Testis (tissue), 3 donors: ENCODE results near the gene MAST4. TPM values are rescaled to one million over a fixed set of nuclear protein-coding genes. Genes with fewer than 3 reads are reported as not detected.

Source experiments
- DNase-seq: peaks from one replicate; pipeline ENCODE4 v3.0.0-alpha.2; 2019
- H3K27ac ChIP-seq, 2 donors: fragments of 200-600 bp; sonication (generic); one replicate each; pipeline ENCODE4 v1.5.1; 2019
- H3K27me3 ChIP-seq: fragments of 200-600 bp; sonication (generic); one replicate; pipeline ENCODE4 v1.5.1; 2019
- H3K36me3 ChIP-seq: fragments of 200-600 bp; sonication (generic); one replicate; pipeline ENCODE4 v1.5.1; 2017; ENCODE audit warnings: low read depth; ENCODE audit errors: missing control alignments
- H3K4me1 ChIP-seq: fragments of 200-600 bp; sonication (generic); one replicate; pipeline ENCODE4 v1.5.1; 2019
- H3K4me3 ChIP-seq, 2 donors: fragments of 200-600 bp; sonication (generic); one replicate each; pipeline ENCODE4 v1.5.1; 2017 to 2019
- H3K9me3 ChIP-seq: fragments of 200-600 bp; sonication (generic); one replicate; pipeline ENCODE4 v1.5.1; 2017
- POLR2A ChIP-seq: fragments of 450-650 bp; IDR thresholded peaks from one replicate; pipeline ENCODE4 v1.6.1; 2017; ENCODE audit warnings: antibody characterized with exemption, mild to moderate bottlenecking, moderate library complexity
- WGBS, 2 donors: methylation state at CpG; one replicate each; pipeline ENCODE4 v1.1.5; 2018; 5-methylcytosine and 5-hydroxymethylcytosine counted together
- intact Hi-C: fragments of 100-400 bp; cut with DNase I; formaldehyde crosslinking; loops from one replicate; pipeline ENCODE4 v1.15.1; 2023; ENCODE audit warnings: low total_unique reads
- polyA plus RNA-seq: library from polyadenylated mRNA; stranded (reverse); fragments of 350-450 nt; fragmentation: Illumina TruSeq; extraction: RNeasy Lipid Tissue Mini Kit (QIAGEN cat#74804); gene quantifications from one replicate; pipeline ENCODE4 v1.2.3, GENCODE V29; 2014; ENCODE audit warnings: low read depth, low replicate concordance; ENCODE audit not compliant: insufficient read depth
- total RNA-seq, 2 donors: library from RNA; depleted of rRNA; stranded (reverse); fragments of >200 nt; gene quantifications; one replicate each; pipeline ENCODE4 v1.2.3, GENCODE V29; 2016
- TF ChIP-seq, protein P1 (sequence below), 3 experiments: fragments of 450-650 bp in 2 of 3; fragments of 200-600 bp in 1 of 3; sonication (generic) in 1 of 3; IDR thresholded peaks; one replicate each; pipeline ENCODE4 v1.5.1; 2016 to 2019; ENCODE audit warnings: antibody characterized with exemption in 3 of 3, mild to moderate bottlenecking in 2 of 3, moderate library complexity in 1 of 3

The MAST4 gene
- total and polyA plus RNA-seq, 3 donors from 2014 or later: 27.2 to 56.4 (median 51.4) TPM

DNA sequence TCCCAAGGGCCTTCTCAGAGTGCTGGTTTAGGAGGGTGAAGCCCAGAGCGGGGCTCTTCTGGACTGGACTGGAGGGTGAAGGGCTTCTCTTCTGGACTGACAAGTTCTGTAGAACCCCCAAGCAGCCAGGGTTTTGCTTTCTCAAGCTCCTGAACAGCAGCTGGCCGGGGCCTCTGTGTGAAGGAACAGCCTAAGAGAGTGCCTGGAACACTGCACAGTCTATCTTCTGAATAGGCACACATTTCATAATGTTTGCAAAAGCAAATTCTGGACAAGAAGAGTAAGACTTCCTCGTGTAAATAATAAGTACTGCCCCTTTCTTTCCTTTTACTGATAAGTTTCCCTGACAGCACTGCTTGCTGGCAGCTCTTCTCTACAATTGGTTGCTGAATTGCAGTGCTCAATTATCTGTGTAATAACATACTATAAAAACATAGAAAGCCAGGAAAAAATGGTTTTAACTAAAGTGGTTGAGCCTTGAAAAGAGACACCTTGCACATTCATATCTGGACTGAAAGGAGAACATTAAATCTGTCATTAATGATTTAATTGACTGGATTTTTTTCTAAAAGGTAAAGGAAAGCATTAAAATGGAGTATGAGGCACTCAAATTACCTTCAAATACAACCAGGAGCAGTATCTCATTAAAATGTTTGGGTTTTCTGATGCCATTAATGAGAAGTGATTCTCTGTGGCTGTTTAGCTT is 20.5 kb downstream of the MAST4 start:
- 47 to 57% methylated on average over 3 of the region's 3 CpGs for WGBS, 2 donors
- no peak for TF ChIP-seq POLR2A
- TF ChIP-seq, protein P1, sequence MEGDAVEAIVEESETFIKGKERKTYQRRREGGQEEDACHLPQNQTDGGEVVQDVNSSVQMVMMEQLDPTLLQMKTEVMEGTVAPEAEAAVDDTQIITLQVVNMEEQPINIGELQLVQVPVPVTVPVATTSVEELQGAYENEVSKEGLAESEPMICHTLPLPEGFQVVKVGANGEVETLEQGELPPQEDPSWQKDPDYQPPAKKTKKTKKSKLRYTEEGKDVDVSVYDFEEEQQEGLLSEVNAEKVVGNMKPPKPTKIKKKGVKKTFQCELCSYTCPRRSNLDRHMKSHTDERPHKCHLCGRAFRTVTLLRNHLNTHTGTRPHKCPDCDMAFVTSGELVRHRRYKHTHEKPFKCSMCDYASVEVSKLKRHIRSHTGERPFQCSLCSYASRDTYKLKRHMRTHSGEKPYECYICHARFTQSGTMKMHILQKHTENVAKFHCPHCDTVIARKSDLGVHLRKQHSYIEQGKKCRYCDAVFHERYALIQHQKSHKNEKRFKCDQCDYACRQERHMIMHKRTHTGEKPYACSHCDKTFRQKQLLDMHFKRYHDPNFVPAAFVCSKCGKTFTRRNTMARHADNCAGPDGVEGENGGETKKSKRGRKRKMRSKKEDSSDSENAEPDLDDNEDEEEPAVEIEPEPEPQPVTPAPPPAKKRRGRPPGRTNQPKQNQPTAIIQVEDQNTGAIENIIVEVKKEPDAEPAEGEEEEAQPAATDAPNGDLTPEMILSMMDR (IDR thresholded peaks at IDR 0.05): no peak
- Histone ChIP-seq H3K4me1 (no peaks in the 10 kb centered on the region), H3K36me3 (no peaks in the 10 kb centered on the region), H3K27me3 (no peaks in the 10 kb centered on the region), H3K27ac (no peak overlapping the region), H3K4me3 (no peak overlapping the region), H3K9me3 (no peaks in the 10 kb centered on the region)
- intact Hi-C loops: no loop called here
- peak; percentile 26 for DNase-seq

DNA sequence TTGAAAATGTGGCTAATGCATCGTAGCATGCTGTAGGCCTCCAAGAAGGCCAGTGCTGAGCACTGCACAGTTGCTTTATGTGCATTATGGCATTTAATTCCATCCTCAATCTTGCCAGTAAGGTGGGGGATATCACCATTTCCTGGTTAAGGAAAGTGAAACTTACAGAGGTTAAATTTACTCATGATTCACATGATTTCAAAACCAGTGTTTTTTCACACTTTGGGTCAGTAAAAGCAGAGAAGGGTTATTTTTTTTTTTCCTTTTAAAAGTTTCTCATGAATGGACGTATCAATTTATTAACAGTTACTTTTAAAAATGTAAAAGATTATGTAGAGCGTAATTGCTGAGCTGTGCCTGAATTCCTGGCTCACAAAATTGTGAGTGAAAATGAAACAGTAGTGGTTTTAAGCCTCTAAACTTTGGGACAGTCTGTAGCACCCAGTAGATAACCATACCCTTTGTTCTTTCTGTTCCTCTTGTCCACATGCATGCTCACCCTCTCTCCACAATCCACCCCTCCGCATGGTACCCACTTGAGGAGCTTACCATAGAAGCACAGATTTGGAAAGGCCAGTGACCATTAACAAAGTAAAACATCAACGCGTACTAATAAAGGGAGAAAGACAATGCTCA is 21.2 kb downstream of the MAST4 start:
- no peak for DNase-seq

DNA sequence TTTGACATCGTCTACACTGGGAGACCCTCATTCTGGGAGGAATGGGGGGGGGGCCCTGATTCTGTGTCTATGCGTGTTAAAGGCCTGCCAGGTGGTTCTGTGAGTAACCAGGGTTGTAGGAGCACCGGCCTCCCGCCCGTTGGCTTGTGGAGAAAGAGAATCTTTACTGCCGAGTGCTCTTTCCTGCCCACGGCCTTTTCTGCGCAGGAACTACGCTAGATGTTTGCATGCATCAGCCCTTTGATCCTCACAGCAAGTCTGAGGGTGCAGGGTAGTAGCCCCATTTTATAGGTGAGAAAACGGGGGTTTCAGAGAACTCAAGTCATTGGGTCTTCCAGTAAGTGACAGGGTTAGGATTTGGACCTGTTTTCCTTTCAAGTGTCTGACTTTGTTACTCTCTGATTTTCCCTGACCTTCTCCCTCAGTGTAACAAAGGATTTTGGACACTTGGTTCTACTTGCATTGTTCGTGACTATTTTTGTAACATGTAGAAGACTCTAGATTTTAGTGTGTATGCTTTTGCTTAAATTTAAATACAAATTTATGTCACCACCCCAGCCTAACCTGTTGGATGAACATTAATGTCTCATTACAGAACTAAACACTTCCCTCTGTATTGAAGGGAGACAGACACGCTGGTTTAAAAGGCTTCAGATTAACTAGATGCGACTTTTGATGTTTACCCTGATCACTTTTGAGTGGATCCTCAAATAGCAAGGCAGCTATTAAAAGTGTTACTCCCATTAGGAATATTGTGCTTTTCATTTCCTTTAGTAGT is 22.0 kb downstream of the MAST4 start:
- Histone ChIP-seq H3K36me3 (no peaks in the 10 kb centered on the region), H3K4me1 (no peaks in the 10 kb centered on the region), H3K9me3 (no peaks in the 10 kb centered on the region), H3K27me3 (no peaks in the 10 kb centered on the region), H3K4me3 (no peak overlapping the region), H3K27ac (no peak overlapping the region)
- DNase-seq: no peak
- 83 to 91% methylated on average over 13 of the region's 13 CpGs for WGBS, 2 donors
- no peak for TF ChIP-seq POLR2A
- TF ChIP-seq, protein P1 (IDR thresholded peaks at IDR 0.05): no peak
- intact Hi-C loops: no loop called here

More for the DNA sequence above, 21.2 kb downstream of the MAST4 start:
- Histone ChIP-seq H3K36me3 (no peaks in the 10 kb centered on the region), H3K4me1 (no peaks in the 10 kb centered on the region), H3K27me3 (no peaks in the 10 kb centered on the region), H3K4me3 (no peak overlapping the region), H3K9me3 (no peaks in the 10 kb centered on the region), H3K27ac (no peak overlapping the region)
- no peak for TF ChIP-seq POLR2A
- TF ChIP-seq, protein P1 (IDR thresholded peaks at IDR 0.05): no peak
- intact Hi-C loops: no loop called here
- 75 to 84% methylated on average over 6 of the region's 6 CpGs for WGBS, 2 donors

DNA sequence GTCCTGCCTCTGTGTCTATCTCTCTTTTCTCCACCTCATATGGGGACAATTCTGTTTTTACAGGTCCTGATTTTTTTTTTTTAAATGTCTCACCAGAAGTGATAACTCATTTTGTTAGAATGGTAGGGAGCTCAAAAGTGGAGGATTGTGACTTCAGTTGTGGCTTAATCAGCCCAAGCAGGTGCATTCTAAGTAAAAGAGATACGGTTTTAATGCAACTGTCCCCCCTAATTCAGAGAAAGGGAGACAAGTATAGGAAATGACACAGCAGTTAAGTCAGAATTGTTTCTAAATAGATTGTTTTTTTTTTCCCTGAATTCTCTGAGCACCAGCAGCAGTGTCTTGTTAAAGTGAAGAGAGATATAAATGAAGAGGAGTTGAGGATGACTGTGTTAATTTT is 24.5 kb downstream of the MAST4 start:
- TF ChIP-seq, protein P1 (IDR thresholded peaks at IDR 0.05): no peak
- no peak for TF ChIP-seq POLR2A
- no peak for DNase-seq
- Histone ChIP-seq H3K27ac (no peak overlapping the region), H3K4me1 (no peaks in the 10 kb centered on the region), H3K4me3 (no peak overlapping the region), H3K36me3 (no peaks in the 10 kb centered on the region), H3K27me3 (no peaks in the 10 kb centered on the region), H3K9me3 (no peaks in the 10 kb centered on the region)
- intact Hi-C loops: no loop called here
- WGBS, 2 donors: 69 to 73% methylated on average over 1 of the region's 1 CpG
